DMS 273 (cell line): Measurements from ENCODE around the gene EED.

Source experiments
- DNase-seq: peaks from one replicate; lab custom pipeline; 2025; ENCODE audit not compliant: unreplicated experiment; lab: John Stamatoyannopoulos, UW

The EED gene

DNA sequence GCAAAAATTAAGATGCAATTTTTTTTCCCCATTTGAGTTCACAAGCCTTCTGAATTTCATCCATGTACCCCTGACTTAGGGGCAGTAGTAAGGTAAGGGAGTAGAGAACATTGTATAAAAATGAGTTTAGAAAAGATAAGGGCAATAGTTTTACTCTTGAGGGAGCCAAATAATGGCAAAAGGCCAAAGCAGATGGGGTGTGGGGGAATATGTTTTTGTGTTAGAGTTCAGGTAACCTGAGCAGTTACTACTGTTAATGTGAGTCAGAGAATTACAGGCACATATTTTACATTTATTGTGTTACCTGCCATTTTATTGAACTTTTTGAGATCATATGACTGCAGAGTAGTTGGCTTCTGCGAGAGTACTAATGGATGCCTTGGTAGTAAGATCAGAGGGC, 3.1 kb downstream of the EED start:
- peak; percentile 60 for DNase-seq

DNA sequence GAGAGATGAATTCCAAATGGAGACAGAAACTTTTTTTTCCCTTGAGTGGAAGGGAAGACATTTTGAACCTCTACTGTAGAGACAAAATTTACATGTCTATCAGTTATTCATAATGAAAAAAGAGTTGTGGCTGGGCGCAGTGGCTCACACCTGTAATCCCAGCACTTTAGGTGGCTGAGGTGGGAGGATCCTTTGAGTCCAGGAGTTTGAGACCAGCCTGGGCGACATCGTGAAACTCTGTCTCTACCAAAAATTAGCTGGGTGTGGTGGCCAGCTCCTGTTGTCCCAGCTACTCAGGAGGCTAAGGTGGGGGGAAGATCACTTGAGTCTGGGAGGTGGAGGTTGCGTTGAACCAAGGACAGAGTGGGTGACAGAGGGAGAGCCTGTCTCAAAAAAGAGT, 4.1 kb downstream of the EED start:
- DNase-seq: no peak

DNA sequence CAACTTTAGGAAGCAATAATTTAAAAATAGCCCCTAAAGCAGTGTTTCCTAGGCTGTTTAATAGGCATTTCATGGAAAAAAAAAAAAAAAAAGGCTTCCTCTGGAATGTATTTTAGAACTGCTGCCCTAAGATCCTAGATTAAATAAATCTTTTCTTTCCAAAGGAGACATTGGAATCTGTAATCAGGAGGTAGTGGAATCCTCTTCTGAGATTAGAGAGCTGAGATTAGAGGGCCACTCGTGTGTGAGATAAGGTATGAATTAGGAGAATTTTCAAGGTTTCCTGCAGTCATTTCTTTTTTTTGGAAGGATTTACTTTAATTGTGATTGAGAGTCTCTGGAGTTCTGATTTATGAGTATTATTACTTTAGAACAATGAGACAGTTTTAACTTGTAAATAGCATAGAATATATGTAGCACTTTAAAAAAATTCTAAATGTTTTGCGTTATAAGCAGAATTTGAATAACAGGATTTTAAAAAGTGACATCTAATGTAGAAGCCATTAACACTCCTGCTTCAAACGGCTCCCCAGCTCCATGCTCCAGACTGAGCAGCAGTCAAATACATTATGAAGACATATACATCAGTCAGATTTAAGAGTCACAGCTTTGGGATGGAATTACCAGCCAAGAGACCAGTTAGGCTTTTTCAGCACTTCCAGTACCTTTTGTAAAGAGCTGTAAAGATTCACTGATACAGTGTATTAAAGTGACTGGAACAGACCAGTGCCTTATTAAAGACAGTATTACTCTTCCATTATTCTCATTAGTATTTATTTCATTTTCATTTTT, 5.0 kb downstream of the EED start:
- peak; percentile 3 for DNase-seq

DNA sequence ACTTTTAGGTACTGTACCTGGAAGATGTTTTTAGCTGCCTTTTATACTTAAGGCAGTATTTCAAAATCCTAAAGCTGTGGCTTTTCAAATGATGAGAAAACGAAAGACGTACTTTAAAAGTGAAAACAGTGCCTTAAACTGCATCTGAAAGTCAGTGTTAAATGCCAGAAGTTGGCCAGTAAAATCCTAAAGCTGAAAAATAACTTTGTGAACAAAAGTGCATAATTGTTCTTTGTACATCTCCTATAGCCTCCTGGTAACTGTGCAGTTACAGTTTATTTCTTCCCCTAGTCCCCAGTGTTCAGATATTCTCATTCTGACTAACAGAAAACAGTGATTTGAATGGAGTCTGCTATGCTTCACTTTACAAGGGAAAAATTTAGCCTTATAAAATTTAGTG, 6.8 kb downstream of the EED start:
- DNase-seq: no peak

DNA sequence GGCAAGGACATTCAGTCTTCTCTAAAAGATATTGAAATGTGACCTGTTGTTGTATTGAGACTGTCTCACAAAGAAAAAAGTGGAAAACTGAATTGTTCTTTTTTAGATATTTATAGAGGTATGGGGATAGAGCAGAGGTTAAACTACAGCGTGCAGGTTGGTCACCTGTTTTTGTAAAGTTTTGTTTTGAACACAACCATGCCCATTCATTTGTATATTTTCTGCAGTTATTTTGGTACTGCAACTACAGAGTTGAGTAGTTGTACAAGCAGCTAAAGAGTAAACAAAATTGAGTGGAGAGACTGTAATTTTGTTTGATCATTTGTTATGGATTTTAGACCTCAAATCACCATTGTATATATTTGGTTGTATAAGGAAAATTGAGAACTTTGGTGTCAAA, 11.3 kb downstream of the EED start:
- DNase-seq: no peak

DNA sequence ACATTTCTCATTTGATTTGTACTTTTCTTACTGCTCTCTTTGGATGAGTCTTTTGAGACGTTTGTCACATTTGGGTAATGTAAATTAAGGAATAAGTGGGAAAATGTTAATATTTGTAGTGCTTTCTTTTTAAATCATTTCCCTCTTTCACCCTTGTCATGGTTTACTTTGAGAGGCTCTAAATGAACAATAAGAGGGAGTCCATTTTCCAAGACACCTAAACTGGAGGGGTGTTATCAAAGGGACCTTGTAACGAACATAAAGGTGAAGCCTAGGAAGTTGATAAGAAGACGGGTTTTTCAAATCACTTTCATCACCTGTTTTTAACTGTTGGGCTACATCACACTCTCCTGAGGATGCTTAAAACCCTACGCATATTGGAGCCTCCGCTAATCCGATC, 12.1 kb downstream of the EED start:
- no peak for DNase-seq

DNA sequence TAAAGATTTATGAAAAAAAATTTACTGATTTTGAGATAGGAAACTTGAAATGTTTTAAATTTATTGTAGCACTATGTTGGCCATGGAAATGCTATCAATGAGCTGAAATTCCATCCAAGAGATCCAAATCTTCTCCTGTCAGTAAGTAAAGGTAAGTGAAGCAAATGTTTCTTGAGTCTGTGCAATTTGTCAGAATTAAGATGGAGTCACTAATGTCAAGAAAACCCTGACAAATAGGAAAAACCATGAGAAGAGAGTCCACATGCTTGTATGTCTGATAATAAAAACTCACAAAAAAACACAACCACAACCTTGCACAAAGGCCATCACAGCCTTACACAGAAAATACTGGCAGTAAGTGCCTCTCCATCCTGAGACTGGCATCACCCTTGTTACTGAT, 12.9 kb downstream of the EED start:
- no peak for DNase-seq

DNA sequence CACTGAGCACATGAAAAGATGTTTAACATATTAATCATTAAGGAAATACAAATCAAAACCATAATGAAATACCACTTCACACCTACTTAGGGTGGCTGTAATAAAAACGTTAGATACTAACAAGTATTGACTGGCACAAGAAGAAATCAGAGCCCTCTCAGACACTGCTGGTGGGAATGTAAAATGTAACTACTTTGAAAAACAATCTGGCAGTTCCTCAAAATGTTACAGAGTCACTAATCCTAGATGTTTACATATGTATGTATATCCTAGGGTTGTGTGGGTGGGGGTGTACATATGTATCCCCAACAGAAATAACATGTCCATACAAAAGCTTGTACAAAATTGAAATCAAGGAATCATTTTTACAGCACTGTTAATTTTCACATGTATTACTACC, 15.2 kb downstream of the EED start:
- DNase-seq: no peak

DNA sequence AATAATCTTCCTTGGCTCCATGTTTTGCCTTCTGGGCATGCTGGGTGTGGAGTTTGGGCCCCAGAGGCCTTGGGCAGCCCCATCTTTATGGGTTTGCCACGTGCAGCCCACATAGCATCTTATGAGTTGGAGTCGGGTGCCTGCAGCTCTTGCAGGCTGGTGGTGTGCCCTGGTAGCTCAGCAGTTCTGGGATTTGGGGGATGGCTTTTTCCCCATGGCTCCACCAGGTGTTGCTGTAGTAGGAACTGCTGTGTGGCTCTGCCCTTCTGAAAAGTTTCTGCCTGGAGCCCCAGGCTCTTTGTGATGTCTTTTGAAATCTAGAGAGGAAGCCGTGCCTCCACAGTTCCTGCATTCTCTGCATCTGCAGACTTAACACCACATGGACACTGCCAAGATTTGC, 16.8 kb downstream of the EED start:
- DNase-seq: no peak

DNA sequence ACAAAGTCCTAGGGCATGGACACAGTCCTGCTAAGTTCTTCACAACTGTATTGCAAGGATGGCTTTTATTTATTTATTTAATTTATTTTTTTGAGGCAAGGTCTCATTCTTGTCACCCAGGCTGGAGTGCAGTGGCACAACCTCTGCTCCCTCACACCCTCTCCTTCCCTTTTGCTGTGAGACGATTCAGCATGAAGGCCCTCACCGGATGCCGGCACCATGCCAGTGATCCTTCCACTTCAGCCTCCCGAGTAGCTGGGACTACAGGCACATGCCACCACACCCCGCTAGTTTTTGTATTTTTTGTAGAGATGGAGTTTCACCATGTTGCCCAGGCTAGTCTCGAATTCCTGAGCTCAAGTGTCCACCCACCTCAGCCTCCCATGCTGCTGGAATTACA, 17.8 kb downstream of the EED start:
- no peak for DNase-seq

DNA sequence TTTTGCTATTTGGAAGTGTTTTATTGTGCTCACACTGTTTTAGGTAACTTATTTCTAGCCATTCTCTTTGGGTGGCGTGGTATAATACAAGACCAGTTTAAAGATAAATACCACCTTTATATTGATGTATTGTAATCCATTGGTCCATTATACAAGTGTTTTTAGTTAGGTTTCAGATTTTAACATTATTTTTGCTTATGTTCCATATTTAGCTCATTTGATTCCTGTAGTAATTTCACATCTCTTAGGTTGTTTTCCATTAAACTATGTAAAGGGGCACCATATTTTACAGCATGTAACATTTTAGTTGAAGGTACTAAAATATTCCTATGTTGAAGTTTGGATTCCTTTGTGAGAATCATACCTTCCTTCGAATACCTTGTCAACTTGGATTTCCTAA, 20.1 kb downstream of the EED start:
- no peak for DNase-seq

DNA sequence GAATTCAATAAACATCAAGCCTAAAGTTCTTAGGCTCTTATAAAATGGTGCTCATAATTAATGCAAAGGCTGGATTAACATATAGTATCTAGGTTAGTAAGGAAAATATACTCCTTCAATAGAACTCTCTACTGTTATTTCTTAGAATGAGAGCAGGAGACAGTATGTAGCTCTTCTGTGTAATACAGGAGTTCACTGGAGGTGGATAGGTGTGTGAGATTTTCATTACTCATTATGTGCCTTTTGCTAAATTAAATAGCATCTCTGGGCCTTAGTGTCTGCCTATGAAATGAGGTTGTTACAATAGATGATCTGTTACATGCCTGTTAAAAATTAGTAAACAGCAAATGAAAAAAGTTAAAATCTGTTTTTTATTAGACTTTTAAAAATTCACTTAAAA, 20.6 kb downstream of the EED start:
- DNase-seq: no peak

DNA sequence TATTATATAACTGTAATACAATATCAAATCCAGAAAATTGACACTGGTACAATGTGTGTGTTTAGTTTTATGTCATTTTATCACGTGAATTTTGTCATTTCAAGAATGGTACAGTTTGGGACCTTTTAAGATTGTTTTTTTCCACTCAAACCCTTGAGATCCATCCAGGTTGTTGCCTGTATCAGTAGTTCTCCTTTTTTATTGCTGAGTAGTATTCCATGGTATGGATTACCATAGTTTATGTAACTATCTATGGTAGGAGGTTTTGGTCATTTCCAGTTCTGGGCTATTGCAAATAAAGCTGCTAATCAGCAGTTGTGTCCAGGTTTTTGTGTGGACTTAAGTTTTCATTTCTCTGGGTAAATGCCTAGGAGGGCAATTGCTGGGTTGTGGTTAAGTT, 25.1 kb downstream of the EED start:
- no peak for DNase-seq

DNA sequence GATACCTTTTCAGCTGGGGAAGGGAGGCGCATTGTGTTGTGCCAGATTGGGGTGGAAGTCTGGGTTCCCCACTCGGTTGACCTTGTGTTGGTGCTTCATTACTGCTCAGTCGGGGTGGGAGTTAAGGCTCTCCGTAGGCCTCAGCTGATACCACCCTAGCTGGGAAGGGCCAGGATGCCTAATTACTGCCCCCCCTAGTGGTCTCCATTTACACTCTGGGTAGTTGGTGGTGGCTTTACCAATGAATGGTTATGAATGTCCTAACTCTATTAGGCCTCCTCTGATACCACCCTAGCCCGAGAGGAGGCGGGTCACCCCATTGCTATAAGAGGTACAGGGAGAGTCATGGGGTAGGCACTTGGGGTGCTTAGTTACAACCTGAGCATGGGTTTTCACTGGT, 29.9 kb downstream of the EED start:
- peak; percentile 3 for DNase-seq

DNA sequence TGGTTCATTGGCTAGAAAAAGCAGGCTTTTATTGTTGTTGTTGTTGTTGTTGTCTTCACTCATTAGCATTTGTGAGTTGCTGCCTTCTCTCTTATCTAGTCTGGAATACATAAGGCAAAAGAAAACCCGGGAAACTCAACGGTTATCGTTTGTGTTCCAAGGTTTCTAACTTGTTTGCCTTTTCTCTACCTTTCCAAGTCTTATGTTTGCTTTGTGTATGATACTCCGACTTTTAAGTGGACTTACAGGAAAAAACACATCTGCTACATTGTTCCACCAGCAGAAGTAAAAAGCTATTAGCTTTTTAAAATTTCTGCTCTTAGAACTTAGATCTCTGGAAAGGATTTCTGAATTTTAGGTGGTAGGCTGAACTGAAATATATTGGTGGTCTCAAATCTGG, 30.4 kb downstream of the EED start:
- DNase-seq: no peak

DNA sequence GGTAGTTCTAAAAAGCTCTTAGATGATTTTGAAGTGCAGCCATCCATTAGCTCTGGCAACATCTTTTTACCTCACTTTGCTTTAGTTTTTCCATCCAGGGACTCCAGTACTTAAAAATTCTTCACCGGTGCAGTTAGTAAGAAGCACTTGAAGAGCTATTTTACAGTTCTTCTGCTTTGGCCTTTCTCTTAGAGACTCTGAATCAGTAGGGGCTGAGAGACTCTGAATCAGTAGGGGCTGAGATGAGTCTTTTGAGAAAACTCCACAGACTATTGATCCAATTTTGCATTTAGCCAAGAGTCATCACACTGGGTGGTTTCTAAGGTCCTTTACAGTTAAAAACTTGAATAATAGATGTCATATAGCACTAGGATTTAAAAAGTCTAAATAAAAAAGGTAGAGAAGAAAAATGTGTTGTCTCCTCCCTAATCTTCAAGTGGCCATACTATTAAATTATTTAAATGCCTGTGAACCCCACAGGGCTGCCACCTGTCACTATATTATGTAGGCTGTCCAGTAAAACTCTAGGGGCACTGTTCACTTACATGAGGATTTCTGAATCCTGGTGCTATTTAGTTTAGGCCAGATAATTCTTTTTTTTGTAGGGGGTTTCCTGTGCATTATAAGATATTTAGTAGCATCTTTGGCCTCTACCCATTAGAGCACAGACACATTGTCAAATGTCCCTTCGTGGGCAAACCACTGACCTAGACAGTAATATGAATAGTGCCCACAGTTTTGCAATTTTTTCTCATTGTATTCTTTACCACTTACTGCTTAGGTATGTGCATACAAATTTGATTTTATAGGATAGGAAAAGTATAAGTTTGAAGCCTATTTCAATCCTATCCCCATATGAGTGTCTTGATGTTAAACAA, 31.2 kb downstream of the EED start:
- peak; percentile 42 for DNase-seq

DNA sequence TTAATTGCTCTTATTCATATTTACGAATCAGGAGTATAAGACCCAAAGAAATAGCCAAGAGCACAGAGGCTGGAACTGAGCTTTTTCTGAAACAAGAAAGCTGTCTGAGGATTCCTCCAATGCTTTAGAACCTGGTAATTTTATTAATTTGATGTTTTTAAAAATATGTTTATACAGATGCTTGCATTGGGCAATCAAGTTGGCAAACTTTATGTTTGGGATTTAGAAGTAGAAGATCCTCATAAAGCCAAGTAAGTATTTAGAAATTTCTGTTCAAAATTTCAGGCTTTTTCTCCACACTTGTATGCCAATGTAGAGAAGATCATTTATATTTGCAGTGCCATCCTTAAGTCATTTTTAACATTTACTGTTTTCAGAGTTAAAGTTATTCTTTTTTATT, 33.2 kb downstream of the EED start:
- no peak for DNase-seq

DNA sequence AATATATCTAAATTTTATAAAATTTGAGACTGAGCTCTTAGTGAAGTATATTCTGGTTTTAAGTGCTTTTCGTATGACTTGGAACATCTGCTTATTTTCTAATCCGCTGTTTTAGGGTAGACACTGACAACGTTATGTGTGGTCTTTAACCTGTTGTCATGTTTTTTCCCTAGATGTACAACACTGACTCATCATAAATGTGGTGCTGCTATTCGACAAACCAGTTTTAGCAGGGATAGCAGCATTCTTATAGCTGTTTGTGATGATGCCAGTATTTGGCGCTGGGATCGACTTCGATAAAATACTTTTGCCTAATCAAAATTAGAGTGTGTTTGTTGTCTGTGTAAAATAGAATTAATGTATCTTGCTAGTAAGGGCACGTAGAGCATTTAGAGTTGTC, 33.7 kb downstream of the EED start:
- DNase-seq: no peak

DNA sequence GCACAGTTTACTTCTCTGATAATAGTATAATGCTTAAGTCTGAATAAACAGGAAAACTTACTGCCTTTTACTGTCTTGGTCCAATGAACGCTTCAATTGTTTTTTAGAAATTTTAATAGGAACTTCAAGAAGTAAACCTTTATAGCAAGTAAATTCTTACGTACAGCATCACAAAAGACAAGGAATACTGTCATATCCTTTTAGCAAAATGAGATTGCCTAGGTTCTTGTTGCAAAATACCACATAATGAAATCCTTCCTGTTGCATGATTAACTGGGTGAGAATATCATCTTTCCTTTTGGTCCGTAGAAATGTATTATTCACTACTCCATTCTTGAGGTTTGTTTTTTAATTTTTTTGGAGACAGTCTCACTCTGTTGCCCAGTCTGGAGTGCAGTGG, 35.2 kb downstream of the EED start:
- DNase-seq: no peak

DNA sequence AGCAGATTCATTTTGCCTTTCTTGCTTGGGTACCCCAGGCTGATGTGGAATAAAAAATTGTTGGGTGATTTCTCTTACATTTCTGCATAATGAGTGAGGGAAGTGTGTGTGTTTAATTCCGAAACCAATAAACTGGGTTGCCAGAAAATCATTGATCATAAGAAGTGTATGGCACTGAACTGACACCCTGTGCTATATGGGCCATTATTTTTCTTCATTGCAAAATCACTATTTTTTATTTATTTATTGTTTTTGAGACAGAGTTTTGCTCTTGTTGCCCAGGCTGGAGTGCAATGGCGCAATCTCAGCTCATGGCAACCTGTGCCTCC, 42.9 kb downstream of the EED start:
- DNase-seq: no peak

DNA sequence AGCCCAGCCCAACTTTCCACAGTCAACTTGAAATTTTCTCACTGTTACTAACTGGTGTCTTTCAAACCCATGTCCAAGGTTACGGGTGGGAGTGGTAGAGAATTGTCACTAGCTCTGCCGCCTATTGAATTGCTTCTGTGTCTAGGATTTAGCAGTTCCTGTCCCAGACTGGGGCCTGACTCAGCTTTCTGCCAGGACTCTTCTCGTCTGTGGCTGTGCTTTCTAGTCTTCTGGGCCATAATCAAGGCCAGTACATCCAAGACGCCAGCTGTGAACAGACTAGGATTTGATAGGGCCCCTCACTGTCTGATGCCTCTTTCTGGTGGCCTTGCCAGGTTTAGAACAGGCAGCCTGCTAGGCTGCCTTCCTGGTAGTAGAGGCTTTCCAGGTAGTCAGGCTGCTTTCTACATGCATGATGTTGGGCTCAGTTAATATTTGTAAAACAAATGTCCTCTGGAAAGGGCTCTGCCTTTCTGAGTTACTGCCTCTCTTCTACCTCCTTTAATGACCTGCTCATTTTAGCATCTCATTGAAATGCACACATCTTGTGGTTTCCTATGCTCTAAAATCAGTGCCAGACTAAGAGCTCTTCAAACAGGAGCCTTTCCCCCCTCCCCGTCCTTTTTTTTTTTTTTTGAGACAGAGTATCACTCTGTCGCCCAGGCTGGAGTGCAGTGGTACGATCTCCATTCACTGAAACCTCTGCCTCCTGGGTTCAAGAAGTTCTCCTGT, 44.4 kb downstream of the EED start:
- DNase-seq: no peak
